Activated CD4-positive, alpha-beta T cell treated with anti-CD3 and anti-CD28 coated beads for 48 hours (primary cell): ENCODE results near the gene DUSP22.

ENCODE experiments used
- DNase-seq: peaks from one replicate; pipeline ENCODE4 v3.0.0-alpha.2; 2020

The DUSP22 gene

DNA sequence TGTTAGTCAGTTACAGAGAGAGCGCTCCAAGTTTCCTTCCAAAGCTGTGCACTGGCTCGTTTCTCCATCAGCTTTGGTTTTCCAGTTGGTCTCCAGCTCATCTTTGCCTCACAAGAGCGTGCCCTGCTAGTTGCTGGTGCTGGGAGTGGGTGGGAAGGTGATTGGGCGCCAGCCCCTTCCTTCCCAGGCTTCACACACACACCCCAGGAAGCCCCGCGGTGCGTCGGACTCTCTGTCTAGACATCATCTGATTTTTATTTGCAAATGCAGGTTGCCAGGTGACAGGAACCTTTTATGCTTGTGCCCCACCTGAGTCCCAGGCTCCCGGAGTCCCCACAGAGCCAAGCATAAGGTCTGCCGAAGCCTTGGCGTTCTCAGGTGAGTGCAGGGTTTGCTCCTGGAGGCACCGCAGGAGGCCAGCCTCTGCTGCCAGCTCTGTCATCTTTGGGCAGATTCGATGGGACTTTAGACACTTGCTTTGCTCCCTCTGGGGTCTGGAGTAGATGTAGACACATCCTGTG is 106.3 kb downstream of the DUSP22 start:
- no peak for DNase-seq

DNA sequence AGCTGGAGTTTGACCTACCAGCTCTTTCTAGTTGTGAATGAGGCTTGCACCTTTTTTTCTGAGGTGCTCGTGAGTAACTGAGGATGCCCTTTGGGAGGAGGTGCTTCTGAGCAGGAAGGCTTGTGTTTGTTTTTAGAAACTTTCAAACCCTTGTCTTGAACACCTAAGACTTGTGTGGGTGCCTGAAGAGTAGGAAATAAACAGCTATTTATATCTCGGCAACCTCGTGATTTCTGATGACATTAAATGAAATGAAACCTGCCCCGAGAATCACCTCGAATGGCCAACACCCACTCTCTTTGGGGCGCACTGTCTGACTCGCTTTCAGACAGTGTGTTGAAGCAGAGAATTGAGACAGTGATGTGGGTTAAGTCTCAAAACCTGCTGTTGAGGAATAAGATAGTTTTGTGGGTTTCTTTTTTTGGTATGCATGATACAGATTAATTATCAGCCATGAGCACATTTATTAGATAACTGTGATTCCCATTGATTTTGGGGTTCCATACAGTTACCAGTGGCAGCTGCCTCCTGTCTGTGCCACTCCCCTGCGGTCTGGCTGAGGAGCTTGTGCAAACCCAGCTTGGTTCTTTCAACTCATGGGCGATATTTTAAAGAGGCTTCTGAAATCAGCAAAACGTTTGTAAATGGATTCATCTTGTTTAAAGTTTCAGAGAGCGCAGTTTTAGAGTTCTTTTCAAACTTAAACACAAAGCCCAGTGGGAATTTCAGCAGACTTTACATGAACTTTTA is 107.7 kb downstream of the DUSP22 start:
- DNase-seq: peak; percentile 68

DNA sequence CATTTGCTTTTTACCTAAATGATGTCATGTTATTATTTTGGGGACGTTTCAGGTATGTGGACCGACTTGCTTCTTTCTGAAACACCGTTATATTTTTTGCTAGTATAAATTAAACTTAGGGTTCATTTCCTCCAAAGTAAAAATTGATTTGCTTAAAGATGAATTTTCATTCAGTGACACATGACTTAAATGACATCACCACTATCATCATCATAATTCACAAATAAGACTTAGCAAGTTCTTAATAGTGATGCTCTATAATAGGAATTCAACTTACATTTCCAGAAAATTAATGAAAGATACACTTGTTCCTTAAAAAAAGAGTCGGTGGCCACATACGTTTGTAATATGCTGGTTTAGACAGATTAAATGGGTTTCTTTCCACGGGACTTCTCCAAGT is 108.5 kb downstream of the DUSP22 start:
- no peak for DNase-seq
